Smooth muscle cell (in vitro differentiated cells): Measurements from ENCODE around the gene SLC7A7. TPM values are rescaled to one million over a fixed set of nuclear protein-coding genes. Genes with fewer than 3 reads are reported as not detected.

Experiments used
- DNase-seq: peaks from one replicate; lab custom pipeline; 2025; ENCODE audit not compliant: unreplicated experiment; lab: John Stamatoyannopoulos, UW
- H2AFZ ChIP-seq: fragments of 200-600 bp; sonication (generic); 2 replicates; pipeline ENCODE4 v1.6.0; 2016; ENCODE audit warnings: antibody characterized with exemption, low read depth, mild to moderate bottlenecking
- H3F3A ChIP-seq: fragments of 200-600 bp; sonication (generic); 2 replicates; pipeline ENCODE4 v1.6.0; 2017; ENCODE audit warnings: antibody characterized with exemption, low read depth
- H3K27ac ChIP-seq: fragments of 200-600 bp; sonication (generic); 2 replicates; pipeline ENCODE4 v1.5.1; 2016; ENCODE audit warnings: low read depth, mild to moderate bottlenecking
- H3K27me3 ChIP-seq: fragments of 200-600 bp; sonication (generic); 2 replicates; pipeline ENCODE4 v1.6.1; 2016; ENCODE audit warnings: low read depth, mild to moderate bottlenecking
- H3K36me3 ChIP-seq: fragments of 200-600 bp; sonication (generic); 2 replicates; pipeline ENCODE4 v1.5.1; 2016; ENCODE audit warnings: low read depth
- H3K4me1 ChIP-seq: fragments of 200-600 bp; sonication (generic); 2 replicates; pipeline ENCODE4 v1.5.1; 2016; ENCODE audit warnings: low read depth
- H3K4me2 ChIP-seq: fragments of 200-600 bp; sonication (generic); 2 replicates; pipeline ENCODE4 v1.6.0; 2016; ENCODE audit warnings: mild to moderate bottlenecking
- H3K4me3 ChIP-seq: fragments of 200-600 bp; sonication (generic); 2 replicates; pipeline ENCODE4 v1.5.1; 2016; ENCODE audit warnings: mild to moderate bottlenecking
- H3K79me2 ChIP-seq: fragments of 200-600 bp; sonication (generic); 2 replicates; pipeline ENCODE4 v1.6.0; 2016; ENCODE audit warnings: low read depth, mild to moderate bottlenecking
- H3K9ac ChIP-seq: fragments of 200-600 bp; sonication (generic); 2 replicates; pipeline ENCODE4 v1.6.0; 2016; ENCODE audit warnings: low read depth
- H3K9me3 ChIP-seq: fragments of 200-600 bp; sonication (generic); replicated peaks from 2 replicates; pipeline ENCODE4 v1.5.1; 2016; ENCODE audit warnings: low read depth
- H4K20me1 ChIP-seq: fragments of 200-600 bp; sonication (generic); 2 replicates; pipeline ENCODE4 v1.6.0; 2016; ENCODE audit warnings: low read depth
- CTCF ChIP-seq: fragments of 200-600 bp; sonication (generic); IDR thresholded peaks from 2 replicates; pipeline ENCODE4 v1.5.1; 2017; ENCODE audit warnings: borderline replicate concordance, mild to moderate bottlenecking, antibody characterized with exemption; ENCODE audit not compliant: insufficient read depth, poor library complexity, severe bottlenecking
- WGBS: methylation state at CpG from one replicate; pipeline ENCODE4 v1.1.7; 2016; ENCODE audit warnings: low lambda C conversion rate; 5-methylcytosine and 5-hydroxymethylcytosine counted together
- polyA plus RNA-seq: library from polyadenylated mRNA; unstranded; fragments of >200 nt; fragmentation: Nextera tagmentation; extraction: Ambion mirVana; gene quantifications from 2 replicates; pipeline ENCODE4 v1.2.1, GENCODE V29; 2016
- total RNA-seq: library from RNA; depleted of rRNA; stranded (reverse); fragments of >200 nt; gene quantifications from 2 replicates; pipeline ENCODE4 v1.2.3, GENCODE V29; 2014

Gene SLC7A7
- total and polyA plus RNA-seq, 2 experiments from 2014 or later: 10.0 to 18.5 TPM

- no peak for TF ChIP-seq CTCF
- no peaks in the 10 kb centered on the region for H3F3A ChIP-seq
- no peak overlapping the region for H3K9ac ChIP-seq
- H3K27ac ChIP-seq: no peak overlapping the region
- no peak overlapping the region for H3K4me3 ChIP-seq
- H3K4me2 ChIP-seq: no peak overlapping the region
- WGBS: 95% methylated on average over 12 of the region's 12 CpGs
- H4K20me1 ChIP-seq: no peaks in the 10 kb centered on the region
- H3K79me2 ChIP-seq: no peaks in the 10 kb centered on the region
- H3K9me3 ChIP-seq: no peaks in the 10 kb centered on the region
- H3K4me1 ChIP-seq: no peaks in the 10 kb centered on the region
- no peaks in the 10 kb centered on the region for H3K27me3 ChIP-seq
- H2AFZ ChIP-seq: no peak overlapping the region
- DNase-seq: no peak
- H3K36me3 ChIP-seq: no peaks in the 10 kb centered on the region
Observed at GRCh38 chr14:22802860-22803686, 12.2 kb downstream of the SLC7A7 start.

DNA sequence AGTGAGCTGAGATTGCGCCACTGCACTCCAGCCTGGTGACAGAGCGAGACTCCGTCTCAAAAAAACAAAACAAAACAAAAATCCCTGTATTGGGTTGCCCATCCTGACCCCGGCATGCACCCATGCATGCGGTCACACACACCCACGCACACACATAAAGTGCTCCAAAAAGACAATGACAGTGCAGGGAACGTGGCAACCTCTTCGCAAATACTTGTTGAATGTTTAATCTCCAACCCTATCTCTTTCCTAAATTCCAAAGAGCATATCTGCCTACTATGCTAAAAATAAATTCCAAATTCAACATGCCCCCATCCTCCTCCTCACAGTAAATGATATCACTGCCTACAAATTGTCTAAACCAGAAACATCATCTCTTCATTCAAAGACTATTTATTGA, 13.5 kb downstream of the SLC7A7 start:
- Histone ChIP-seq H3K36me3 (no peaks in the 10 kb centered on the region), H3K79me2 (no peaks in the 10 kb centered on the region), H3K9me3 (no peaks in the 10 kb centered on the region), H3K4me2 (no peak overlapping the region), H4K20me1 (no peaks in the 10 kb centered on the region), H3K27me3 (no peaks in the 10 kb centered on the region), H3K4me3 (no peak overlapping the region), H2AFZ (no peak overlapping the region), H3K9ac (no peak overlapping the region), H3K4me1 (no peaks in the 10 kb centered on the region), H3K27ac (no peak overlapping the region), H3F3A (no peaks in the 10 kb centered on the region)
- 77% methylated on average over 8 of the region's 8 CpGs for WGBS
- no peak for TF ChIP-seq CTCF
- no peak for DNase-seq

DNA sequence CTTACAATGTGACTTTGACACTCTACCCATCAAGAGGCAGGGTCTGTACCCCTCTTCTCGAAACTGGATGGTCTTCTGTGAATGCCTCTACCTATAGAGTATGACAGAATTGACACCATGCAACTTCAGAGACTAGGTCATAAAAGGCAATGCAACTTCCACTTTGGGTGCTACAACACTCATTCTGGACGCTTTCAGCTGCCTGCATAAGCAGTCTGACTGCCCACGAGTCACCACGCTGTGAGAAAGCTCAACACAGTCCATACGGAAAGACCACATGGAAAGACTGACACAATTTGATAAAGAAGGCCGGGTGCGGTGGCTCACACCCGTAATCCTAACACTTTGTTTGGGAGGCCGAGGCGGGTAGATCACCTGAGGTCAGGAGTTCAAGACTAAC, 14.9 kb downstream of the SLC7A7 start:
- 87% methylated on average over 10 of the region's 10 CpGs for WGBS
- H3K9ac ChIP-seq: no peak overlapping the region
- no peak overlapping the region for H3K4me2 ChIP-seq
- H3K27me3 ChIP-seq: no peaks in the 10 kb centered on the region
- H3K4me1 ChIP-seq: no peaks in the 10 kb centered on the region
- H3K36me3 ChIP-seq: no peaks in the 10 kb centered on the region
- H3K27ac ChIP-seq: no peak overlapping the region
- H3K79me2 ChIP-seq: no peaks in the 10 kb centered on the region
- no peaks in the 10 kb centered on the region for H4K20me1 ChIP-seq
- H3F3A ChIP-seq: no peaks in the 10 kb centered on the region
- no peak for TF ChIP-seq CTCF
- H3K4me3 ChIP-seq: no peak overlapping the region
- DNase-seq: no peak
- no peaks in the 10 kb centered on the region for H3K9me3 ChIP-seq
- H2AFZ ChIP-seq: no peak overlapping the region

GRCh38 chr14:22798528-22798927, 16.7 kb downstream of the SLC7A7 start:
- Histone ChIP-seq H3K9ac (no peak overlapping the region), H3K79me2 (no peaks in the 10 kb centered on the region), H4K20me1 (no peaks in the 10 kb centered on the region), H3K36me3 (no peaks in the 10 kb centered on the region), H3F3A (no peaks in the 10 kb centered on the region), H3K4me3 (no peak overlapping the region), H3K27me3 (no peaks in the 10 kb centered on the region), H3K27ac (no peak overlapping the region), H3K9me3 (no peaks in the 10 kb centered on the region), H3K4me2 (no peak overlapping the region), H3K4me1 (no peaks in the 10 kb centered on the region), H2AFZ (no peak overlapping the region)
- no peak for DNase-seq
- TF ChIP-seq CTCF: no peak
- WGBS: 60% methylated on average over 2 of the region's 2 CpGs
